Measurements from ENCODE around the gene PTER. TPM values are rescaled to one million over a fixed set of nuclear protein-coding genes. Genes with fewer than 3 reads are reported as not detected.
A peak's percentile ranks its signal among the peaks of the same experiment; 100 is the strongest.

Gene PTER
- total and polyA plus RNA-seq, 2 of the 4 experiments (the other 2 are of a cell fraction), result 1.9 to 5.0 TPM

- H2BK20ac ChIP-seq (ENCODE audit: low read depth, low read length), result no peak overlapping the region
- H2BK120ac ChIP-seq (ENCODE audit: low read depth, low read length), result no peak overlapping the region
- no peaks in the 10 kb centered on the region for H3K27me3 ChIP-seq (ENCODE audit: control insufficient read depth, insufficient read depth, low read length)
- no peaks in the 10 kb centered on the region for H4K20me1 ChIP-seq (ENCODE audit: insufficient read depth, low read length)
- BruUV-seq (replicated peaks), result no TSS peak
- POLR2A ChIA-PET (ENCODE audit: unreplicated experiment), result no interaction called here
- no CpG with 5 or more reads among the region's 4 CpGs for WGBS, 2 experiments (ENCODE audit: extremely low coverage in 2 of 2, insufficient read length in 1 of 2)
- no peak overlapping the region for H2AFZ ChIP-seq (replicated peaks; ENCODE audit: low read length, poor library complexity)
- no peaks in the 10 kb centered on the region for H3K9me3 ChIP-seq (ENCODE audit: control insufficient read depth, insufficient read depth, low read length)
- no peaks in the 10 kb centered on the region for H3K79me1 ChIP-seq (ENCODE audit: low read depth in 1 of 2, low read length in 2 of 2)
- H3K56ac ChIP-seq (ENCODE audit: extremely low read depth, insufficient read depth, low read length), result no peak overlapping the region
- no peak for ATAC-seq (ENCODE audit: low read depth)
- H2BK15ac ChIP-seq (ENCODE audit: low read depth, low read length), result no peak overlapping the region
- no peak overlapping the region for H4K8ac ChIP-seq (ENCODE audit: low read depth in 2 of 2, low read length in 2 of 2)
- TF ChIP-seq RFX5 (IDR thresholded peaks at IDR 0.05; ENCODE audit: low read depth, low read length), result no peak
- TF ChIP-seq MAZ (IDR thresholded peaks at IDR 0.05; ENCODE audit: borderline replicate concordance, low read depth, low read length), result no peak
- no peak overlapping the region for H3K27ac ChIP-seq (ENCODE audit: insufficient read depth, low read length)
- no peaks in the 10 kb centered on the region for H3K9me1 ChIP-seq (ENCODE audit: insufficient read depth, low read length)
- H3K4ac ChIP-seq (ENCODE audit: low read depth, low read length), result no peak overlapping the region
- in situ Hi-C loops (cut with MboI; ENCODE audit: low sequenced_read_pairs) (no loop called here), dilution Hi-C loops (cut with HindIII; ENCODE audit: low sequenced_read_pairs, unreplicated experiment) (no loop called here), intact Hi-C loops (cut with micrococcal nuclease) (no loop called here)
- no peak overlapping the region for H2BK5ac ChIP-seq (ENCODE audit: low read depth, low read length, poor library complexity, severe bottlenecking)
- H3K4me1 ChIP-seq (ENCODE audit: control insufficient read depth, insufficient read depth, low read length), result no peaks in the 10 kb centered on the region
- no peak overlapping the region for H3K14ac ChIP-seq (replicated peaks; ENCODE audit: low read depth, low read length)
- no peak overlapping the region for H4K91ac ChIP-seq (ENCODE audit: insufficient read depth, low read depth, low read length)
- CTCF ChIA-PET, result no interaction called here
- DNase-seq, result peak; percentile 41
- H3K18ac ChIP-seq (ENCODE audit: low read depth, low read length), result no peak overlapping the region
- no peaks in the 10 kb centered on the region for H3K36me3 ChIP-seq (ENCODE audit: control insufficient read depth, insufficient read depth, low read length)
- H2AK9ac ChIP-seq (replicated peaks; ENCODE audit: low read depth, low read length, poor library complexity), result no peak overlapping the region
- no peak overlapping the region for H3K9ac ChIP-seq (ENCODE audit: low read depth, low read length)
- no peak overlapping the region for H3K4me2 ChIP-seq (ENCODE audit: low read depth, low read length)
- H4K5ac ChIP-seq (ENCODE audit: low read depth, low read length), result no peak overlapping the region
- no peak overlapping the region for H3K4me3 ChIP-seq (ENCODE audit: insufficient read depth, low read depth, low read length)
- H2AK5ac ChIP-seq (ENCODE audit: low read depth, low read length), result no peak overlapping the region
- H3K23ac ChIP-seq (ENCODE audit: low read depth, low read length), result no peak overlapping the region
Observed at GRCh38 chr10:16497911-16498310, 61.1 kb downstream of the PTER start.
